Loucy (cell line): ENCODE data around the gene DISP1.
A peak's percentile ranks its signal among the peaks of the same experiment; 100 is the strongest.

Experiments used
- CTCF ChIP-seq: fragments of 200-600 bp; sonication (generic); conservative IDR thresholded peaks from 2 replicates; pipeline ENCODE4 v1.5.1; 2014; ENCODE audit warnings: mild to moderate bottlenecking, antibody characterized with exemption, low read length
- EZH2phosphoT487 ChIP-seq: fragments of 200-600 bp; IDR thresholded peaks from 2 replicates; pipeline ENCODE4 v1.6.1; 2018; ENCODE audit warnings: antibody characterized with exemption, mild to moderate bottlenecking, moderate library complexity, borderline replicate concordance

- TF ChIP-seq CTCF, result peak; percentile 43
- no peak for TF ChIP-seq EZH2phosphoT487
Measured at GRCh38 chr1:222769181-222769580, 45.7 kb upstream of the DISP1 start.
